NCI-H1417 (cell line): ENCODE results near the gene CACNA1C.
A peak's percentile ranks its signal among the peaks of the same experiment; 100 is the strongest.

Experiments used
- DNase-seq, 3 experiments: peaks; one replicate each; lab custom pipeline; 2025; lab: John Stamatoyannopoulos, UW

CACNA1C gene

DNA sequence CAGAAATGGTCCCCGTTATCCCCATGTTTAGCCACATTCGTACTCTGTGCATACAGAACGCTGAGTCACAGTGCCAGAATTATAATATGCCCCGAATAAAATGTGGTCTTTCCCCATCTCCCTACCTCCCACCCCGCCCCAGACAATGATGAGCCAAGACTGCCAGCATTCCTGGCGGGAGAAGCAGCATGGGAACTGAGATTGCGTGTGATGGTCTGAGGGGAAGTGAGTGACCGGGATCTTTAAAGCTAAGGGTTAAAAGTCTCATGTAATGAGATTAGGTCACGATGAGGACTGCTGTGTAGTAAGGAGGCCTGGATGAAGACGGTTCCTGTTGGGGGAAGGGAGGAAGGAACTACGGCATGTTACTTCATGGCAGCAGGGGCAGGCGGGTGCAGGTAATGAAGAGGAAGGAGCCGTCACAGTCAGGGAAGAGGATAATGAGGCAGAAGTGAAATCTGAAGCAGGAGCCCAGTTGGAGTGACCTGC is 498.7 kb downstream of the CACNA1C start:
- no peak for DNase-seq

DNA sequence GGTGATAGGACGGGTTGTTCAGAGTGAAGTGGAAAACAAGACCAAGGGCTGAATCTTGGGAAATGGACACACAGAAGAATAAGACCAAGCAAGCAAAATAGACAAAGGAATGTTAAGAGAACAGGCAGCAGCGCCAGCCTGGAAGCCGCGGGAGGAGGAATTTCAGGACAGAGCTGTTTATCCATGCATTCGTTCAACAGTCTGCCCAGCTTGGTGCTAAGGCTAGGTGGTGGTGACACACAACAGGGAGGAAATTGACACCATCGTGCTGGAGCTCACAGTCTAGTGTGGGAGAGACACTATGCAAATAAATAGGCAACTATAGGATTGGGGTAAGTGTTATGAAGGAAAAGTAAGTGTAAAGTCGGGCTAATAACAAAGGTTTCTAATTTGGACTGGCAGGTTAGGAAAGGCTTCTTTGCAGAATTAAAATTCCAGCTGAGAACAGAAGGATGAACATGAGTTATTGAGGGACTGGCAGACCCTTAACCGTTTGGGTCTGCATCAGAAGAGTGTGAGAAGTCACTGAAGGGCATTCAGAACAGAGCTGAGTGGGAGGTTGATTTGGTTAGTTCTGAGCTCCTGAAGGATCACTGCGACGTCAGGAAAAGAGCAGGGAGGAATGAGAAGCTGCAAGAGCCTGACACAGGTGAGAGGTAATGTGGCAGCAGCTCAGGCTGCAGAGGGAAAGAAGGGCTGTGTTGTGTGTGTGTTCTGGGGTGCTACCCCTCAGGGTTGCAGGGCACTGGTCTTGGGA is 499.4 kb downstream of the CACNA1C start:
- peak in 1 of 3 experiments; percentile 20 for DNase-seq

DNA sequence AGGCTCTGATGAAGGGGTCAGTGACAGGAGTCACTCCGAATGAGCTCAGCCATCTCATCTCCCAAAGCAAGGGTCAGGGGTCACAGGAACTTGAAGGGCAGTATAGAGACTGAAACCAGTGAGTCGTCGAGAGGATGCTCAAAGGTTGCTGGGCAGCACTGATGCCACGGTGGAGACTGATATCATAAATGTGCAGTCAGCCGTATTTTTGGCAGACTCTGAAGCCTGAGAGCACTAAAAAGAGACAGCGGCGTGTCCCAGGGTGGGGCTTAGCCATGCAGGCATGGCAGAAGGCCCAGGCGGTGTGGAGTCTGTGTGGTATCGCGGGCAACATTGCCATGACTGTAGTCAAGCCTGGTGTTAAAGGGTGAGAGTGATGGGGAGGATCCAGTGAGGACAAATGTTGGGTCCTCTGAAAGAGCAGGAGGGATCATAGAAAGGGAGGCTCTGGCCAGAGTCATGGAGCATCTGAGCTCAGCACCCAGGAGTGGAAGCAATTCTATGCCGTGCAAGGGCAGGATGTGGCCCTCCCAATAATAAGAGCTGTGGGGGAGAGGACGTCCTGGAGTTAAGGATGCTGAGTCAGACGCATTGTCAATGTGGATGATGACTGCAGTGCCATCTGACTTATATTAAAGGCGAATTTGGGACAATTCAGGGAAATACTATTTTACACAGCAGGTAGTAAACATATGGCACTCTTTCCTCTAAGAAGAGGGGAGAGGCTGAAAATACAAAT is 500.8 kb downstream of the CACNA1C start:
- no peak for DNase-seq

DNA sequence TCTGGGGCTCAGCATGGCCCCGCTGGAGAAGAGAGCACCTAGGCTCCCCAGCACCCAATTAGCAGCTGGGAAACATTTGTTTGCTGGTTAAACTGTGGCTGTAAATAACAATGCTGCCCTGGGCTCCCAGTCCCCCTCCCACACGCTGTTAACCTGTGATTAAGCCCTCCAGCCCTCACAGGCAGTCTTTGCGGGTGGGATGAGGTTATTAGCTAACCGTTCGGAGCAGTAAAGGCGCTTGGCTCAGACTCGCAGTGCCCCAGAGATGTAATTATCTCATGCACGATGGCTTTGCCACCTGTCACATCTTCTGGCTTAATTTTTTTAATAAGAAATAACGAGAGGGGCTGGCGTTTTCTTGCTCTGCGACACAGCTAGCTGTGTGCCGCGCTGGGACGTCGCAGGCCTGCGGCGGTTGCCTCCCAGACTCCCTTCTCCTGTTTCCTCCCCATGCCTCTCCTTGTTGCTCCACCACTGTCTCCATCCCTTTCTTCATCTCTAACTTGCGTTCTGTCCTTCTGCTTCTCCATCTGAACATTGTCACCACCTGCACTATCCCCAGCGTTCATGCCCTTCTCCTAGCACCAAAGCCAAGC is 502.8 kb downstream of the CACNA1C start:
- DNase-seq = peak in 2 of 3 experiments; percentile 88 to 97

DNA sequence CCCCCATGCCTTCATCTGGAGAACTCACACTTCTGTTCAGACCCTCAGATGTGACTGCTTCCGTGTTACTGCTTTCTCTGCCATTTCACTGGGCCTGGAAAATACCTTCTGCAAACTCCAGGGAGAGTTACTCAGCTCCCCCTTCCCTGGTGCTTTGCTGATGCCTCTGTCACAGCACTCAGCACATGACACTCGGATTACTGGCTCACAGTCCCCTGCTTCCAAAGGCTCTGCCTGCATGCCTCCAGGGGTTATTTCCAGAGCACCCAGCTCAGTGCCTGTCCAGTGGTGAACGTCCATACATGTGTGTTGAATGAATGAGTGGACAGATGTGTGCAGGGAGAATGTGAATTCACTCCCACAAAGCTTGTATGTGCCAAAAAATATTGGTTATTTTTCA is 504.8 kb downstream of the CACNA1C start:
- no peak for DNase-seq

DNA sequence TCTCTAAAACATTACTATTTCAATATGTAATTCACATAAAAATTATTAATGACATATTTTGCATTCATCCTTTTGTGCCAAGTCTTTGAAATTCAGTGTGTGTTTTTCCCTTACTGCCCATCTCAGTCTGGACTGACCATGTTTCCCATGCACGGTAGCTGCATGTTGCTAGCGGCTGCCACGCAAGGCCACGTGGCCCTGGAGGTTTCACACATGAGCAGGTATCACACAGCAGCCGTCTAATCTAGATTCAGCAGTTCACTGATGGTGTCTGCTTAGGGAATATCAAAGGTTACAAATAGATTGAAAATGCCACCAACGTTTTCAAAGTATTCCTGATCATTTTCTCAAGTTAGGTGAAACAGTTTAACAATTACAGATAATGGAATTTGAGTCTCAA is 507.1 kb downstream of the CACNA1C start:
- no peak for DNase-seq

- no peak for DNase-seq
Measured at GRCh38 chr12:2560356-2560755, 507.6 kb downstream of the CACNA1C start.

DNA sequence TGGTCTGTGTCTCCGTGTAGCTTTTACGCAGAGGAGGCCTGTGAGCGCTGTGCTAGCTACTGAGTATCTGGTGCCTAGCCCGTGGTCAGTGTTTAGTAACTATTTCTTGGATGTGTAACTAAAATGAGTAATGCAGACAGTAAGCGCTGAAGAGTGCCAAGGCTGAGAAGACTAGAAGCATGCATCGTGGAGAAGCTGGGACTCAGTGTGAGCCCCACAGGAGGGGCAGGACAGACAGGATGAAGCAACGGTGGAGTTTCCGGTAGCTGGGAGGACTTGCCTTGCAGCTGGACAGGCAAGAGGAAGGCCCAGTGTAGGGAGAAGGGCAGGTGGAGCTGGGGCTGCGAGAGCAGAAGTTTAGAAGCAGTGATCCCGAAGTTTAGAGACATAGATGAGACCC is 508.6 kb downstream of the CACNA1C start:
- no peak for DNase-seq

- DNase-seq = no peak
Measured at GRCh38 chr12:2562400-2562799, 509.6 kb downstream of the CACNA1C start.

DNA sequence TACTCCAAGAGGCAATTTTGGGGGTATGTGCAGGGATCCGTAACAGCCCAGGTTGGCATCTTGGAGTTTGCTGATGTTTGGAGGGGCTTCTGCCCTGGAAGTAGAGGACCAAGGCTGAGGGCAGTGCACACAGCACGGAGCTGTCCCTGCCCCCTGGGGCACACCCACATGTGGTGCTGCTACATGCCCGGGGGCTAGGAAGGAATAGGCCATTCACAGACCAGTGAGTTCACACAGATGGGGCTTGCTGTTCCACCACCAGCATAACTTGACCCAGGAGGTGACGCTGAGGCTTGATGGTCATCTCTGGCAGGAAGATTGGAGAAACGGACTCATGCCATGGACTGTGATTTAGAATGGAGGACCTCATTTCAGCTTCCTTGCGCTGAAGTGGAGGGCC is 510.9 kb downstream of the CACNA1C start:
- DNase-seq = no peak

GRCh38 chr12:2566161-2566560 is 513.4 kb downstream of the CACNA1C start:
- DNase-seq = no peak

- DNase-seq = no peak
Measured at GRCh38 chr12:2567711-2568110, 514.9 kb downstream of the CACNA1C start.

- DNase-seq = no peak
Measured at GRCh38 chr12:2570562-2570961, 517.8 kb downstream of the CACNA1C start.

DNA sequence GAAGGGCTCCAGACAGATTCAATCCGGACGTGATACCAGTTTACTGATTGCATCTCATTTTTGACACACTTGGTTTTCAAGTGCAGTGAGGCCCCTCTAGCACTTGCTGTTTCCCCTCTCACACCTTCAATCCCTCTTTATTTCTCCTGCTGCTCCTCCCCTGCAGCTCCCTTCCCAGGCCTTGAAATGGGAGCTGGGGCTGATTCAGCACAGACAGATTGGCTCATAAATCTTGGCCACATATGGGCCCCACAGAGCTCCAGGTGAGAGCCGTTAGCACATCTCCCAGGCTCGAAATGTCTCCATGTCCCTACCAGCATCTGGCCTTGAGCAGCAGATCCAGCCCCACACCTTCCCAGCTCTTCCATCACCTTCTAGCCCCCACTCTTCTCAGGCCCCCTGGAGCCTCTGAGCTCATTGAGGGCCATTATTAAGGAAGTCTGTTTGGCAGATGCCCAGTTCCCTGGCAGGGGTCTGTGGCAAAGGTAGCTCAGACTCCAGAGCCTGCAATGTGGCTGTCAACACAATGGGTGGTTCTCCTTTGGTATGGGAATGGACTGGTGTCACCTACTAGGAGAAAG is 521.7 kb downstream of the CACNA1C start:
- peak in 1 of 3 experiments; percentile 37 for DNase-seq

GRCh38 chr12:2575245-2575644 is 522.5 kb downstream of the CACNA1C start:
- peak in 1 of 3 experiments; percentile 19 for DNase-seq

DNA sequence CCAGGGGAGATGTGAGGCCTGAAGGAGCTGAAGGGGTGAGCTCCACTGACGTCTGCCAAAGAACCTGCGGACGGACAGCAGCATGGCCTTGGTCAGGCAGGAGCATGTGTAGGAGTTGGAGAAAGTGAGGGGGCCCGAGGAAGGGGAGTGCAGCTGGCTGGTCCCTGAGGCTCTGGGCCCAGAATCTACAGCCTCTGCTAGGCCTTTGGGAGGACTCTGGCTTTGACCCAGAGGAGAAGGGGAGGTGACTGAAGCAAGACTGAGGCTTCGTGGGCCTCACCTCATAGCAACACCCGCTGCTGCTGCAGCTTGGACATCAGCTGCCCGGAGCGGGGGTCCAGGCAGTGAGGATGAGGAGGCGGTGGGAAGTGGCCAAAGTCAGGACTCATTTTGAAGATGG is 525.4 kb downstream of the CACNA1C start:
- no peak for DNase-seq

- DNase-seq = no peak
Measured at GRCh38 chr12:2578772-2579171, 526.0 kb downstream of the CACNA1C start.

DNA sequence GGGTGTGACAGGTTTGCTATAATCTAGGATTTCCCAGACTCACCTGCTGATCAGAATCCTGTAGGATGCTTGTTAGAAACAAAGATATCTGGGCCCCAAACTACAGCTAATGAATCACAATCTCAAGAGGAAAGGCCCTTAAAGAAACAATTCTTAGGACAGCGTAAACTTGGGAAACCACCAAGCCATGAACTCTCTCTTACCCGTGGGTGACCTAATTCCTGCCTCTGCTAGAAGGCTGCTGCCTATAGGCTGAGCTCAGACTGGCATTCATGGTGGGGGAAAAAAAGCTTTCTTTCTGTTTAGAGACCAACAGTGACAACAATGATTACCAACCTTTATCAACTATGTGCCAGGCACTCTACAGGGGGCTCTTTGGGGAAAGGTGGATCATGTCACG is 528.0 kb downstream of the CACNA1C start:
- DNase-seq = no peak

- no peak for DNase-seq
Measured at GRCh38 chr12:2581293-2582045, 528.7 kb downstream of the CACNA1C start.

- peak in 1 of 3 experiments; percentile 34 for DNase-seq
Measured at GRCh38 chr12:2582631-2583030, 529.8 kb downstream of the CACNA1C start.

- peak; percentile 51 to 77 (median 66) for DNase-seq
Measured at GRCh38 chr12:2583091-2583497, 530.3 kb downstream of the CACNA1C start.
